Adipocyte (in vitro differentiated cells): ENCODE data around the gene UTF1.

ENCODE experiments used
- DNase-seq: peaks from one replicate; pipeline ENCODE4 v3.0.0-alpha.2; 2015; ENCODE audit warnings: low read depth
- H3K27me3 ChIP-seq: replicated peaks from 2 replicates; pipeline ENCODE4 v1.7.0; 2013; ENCODE audit warnings: mild to moderate bottlenecking, low read length, moderate library complexity; ENCODE audit not compliant: control insufficient read depth, insufficient read depth
- H3K36me3 ChIP-seq: 2 replicates; pipeline ENCODE4 v1.7.0; 2013; ENCODE audit warnings: low read length, mild to moderate bottlenecking, moderate library complexity; ENCODE audit not compliant: control insufficient read depth, insufficient read depth, severe bottlenecking
- H3K4me1 ChIP-seq: 2 replicates; pipeline ENCODE4 v1.7.0; 2013; ENCODE audit warnings: mild to moderate bottlenecking, low read length, moderate library complexity; ENCODE audit not compliant: control insufficient read depth, insufficient read depth
- H3K4me3 ChIP-seq: 2 replicates; pipeline ENCODE4 v1.7.0; 2013; ENCODE audit warnings: mild to moderate bottlenecking, low read length, moderate library complexity
- H3K9ac ChIP-seq: 2 replicates; pipeline ENCODE4 v1.7.0; 2013; ENCODE audit warnings: mild to moderate bottlenecking, low read length, moderate library complexity
- H3K9me3 ChIP-seq: 2 replicates; pipeline ENCODE4 v1.7.0; 2013; ENCODE audit warnings: mild to moderate bottlenecking, low read length, moderate library complexity; ENCODE audit not compliant: control insufficient read depth

The UTF1 gene

DNA sequence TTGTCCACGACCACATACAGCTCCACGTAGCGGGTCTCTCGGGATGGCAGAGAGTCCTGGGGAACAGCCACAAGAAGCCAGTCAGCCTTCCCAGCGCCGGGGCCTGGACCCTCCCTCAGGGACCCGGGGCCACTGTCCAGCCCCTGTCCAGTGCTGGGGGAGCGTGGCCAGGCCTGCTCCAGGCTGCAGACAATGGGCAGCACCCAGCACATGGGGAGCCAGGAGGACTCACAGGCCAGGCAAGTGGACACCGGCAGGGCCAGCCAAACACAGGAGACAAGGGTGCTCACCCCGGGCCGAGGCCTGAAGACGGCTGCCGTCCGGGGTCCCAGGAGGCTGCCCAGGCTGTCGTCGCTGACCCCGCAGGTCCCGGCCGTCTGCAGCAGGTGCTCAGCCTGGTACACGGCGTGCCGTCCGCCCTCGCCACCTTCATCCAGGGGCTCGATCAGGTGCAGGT lies 43.0 kb downstream of the UTF1 start:
- Histone ChIP-seq H3K27me3 (peaks cover 8% of the 10 kb centered on the region), H3K4me1 (no peaks in the 10 kb centered on the region), H3K36me3 (no peaks in the 10 kb centered on the region), H3K9ac (no peak overlapping the region), H3K9me3 (no peaks in the 10 kb centered on the region), H3K4me3 (no peak overlapping the region)
- DNase-seq, result no peak

DNA sequence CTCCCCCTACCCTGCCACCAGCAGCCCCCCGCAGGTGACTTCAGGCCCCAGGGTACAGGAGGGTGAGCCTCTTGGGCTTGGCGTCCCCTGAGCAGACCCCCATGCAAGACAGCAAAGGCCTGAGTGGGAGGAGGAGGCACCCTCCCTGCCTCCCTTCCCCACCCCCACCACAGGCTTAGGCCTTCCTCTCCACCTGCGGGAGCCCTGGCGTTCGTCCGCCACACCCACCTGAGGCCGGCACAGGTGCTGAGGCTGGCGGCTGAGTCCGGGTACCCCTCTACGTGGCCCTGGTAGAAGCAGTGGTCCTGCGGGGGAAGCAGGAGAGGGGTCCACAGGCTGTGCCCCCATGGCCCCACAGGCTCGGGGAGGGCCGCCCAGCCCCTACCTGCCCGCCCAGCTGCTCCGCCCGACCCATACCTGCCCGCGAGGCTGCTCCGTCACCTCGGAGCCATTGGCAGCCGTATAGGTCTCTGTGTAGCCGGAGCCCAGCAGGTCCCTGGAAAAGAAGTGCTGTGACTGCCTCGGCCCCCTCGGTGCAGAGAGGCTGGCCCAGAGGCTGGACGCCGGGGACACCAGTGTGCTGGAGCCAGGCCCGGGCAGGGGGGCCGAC lies 43.6 kb downstream of the UTF1 start:
- Histone ChIP-seq H3K27me3 (peaks cover 8% of the 10 kb centered on the region), H3K4me1 (no peaks in the 10 kb centered on the region), H3K9me3 (no peaks in the 10 kb centered on the region), H3K36me3 (no peaks in the 10 kb centered on the region), H3K9ac (no peak overlapping the region), H3K4me3 (no peak overlapping the region)
- no peak for DNase-seq

DNA sequence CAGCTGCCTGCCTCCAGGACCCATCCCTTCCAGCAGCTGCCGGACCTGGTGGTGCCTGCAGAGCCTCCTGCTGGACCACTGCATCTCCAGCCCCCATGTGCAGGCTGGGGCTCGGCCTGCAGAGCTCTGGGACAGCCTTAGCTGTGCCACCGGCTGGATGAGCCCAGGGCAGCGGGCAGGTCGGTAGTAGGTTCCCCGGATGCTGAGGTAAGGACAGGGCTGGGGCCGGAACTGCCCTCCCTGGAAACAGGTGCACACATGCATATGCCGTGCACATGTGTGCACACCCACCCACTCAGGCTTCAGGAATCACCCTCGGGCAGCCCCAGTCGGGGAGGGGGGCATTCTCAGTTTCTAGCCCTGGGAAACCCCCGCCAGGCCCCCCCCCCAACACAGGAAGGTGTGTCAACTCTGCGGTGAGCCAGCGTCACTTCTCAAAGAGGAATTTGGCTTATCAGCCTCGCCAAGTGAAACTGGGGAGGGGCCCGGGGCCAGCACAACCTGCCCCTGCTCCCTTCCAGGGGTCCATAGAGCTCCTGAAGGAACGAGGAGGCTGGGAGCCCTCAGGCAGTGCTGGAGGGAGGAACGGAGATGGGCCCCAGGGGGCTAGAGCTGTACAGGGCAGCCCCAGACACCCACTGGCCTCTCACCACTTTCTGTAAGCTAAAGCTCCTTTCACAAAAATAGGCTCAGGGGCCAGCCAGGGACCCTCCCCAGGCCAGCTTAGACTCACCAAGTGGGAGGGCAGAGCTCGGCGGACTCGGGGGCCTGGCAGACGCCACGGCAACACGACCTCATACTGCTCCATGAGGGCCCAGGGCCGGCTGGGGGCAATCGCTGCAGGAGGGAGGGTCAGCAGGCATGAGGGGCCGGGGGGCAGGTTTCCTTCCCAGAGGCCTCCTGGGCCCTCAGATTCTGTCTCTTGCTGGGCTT lies 45.0 kb downstream of the UTF1 start:
- peaks cover 5% of the 10 kb centered on the region for H3K36me3 ChIP-seq
- no peaks in the 10 kb centered on the region for H3K9me3 ChIP-seq
- no peak overlapping the region for H3K4me3 ChIP-seq
- no peaks in the 10 kb centered on the region for H3K4me1 ChIP-seq
- peaks cover 8% of the 10 kb centered on the region for H3K27me3 ChIP-seq
- no peak for DNase-seq
- no peak overlapping the region for H3K9ac ChIP-seq

DNA sequence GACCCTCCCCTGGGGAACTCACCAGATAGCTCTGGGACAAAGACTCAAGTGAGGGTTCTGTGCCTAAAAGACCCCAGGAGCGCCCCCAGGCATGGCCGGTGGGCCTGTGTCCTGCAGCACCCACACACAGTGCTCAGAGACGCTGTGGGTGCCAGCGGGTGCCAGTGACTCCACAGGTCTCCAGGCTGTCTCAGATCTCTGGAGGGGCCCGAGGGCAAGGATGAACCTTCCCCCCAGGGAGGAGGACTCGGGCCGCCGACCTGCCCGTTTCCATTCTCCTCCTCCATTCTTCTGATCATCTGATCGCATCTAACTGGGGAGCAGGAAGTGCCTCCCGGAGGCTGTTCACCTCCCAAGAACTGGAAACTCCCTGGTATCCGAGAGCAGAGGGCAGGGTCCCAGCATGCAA lies 45.7 kb downstream of the UTF1 start:
- Histone ChIP-seq H3K36me3 (peaks cover 12% of the 10 kb centered on the region), H3K27me3 (peaks cover 8% of the 10 kb centered on the region), H3K9ac (no peak overlapping the region), H3K9me3 (no peaks in the 10 kb centered on the region), H3K4me1 (no peaks in the 10 kb centered on the region), H3K4me3 (no peak overlapping the region)
- DNase-seq, result no peak

DNA sequence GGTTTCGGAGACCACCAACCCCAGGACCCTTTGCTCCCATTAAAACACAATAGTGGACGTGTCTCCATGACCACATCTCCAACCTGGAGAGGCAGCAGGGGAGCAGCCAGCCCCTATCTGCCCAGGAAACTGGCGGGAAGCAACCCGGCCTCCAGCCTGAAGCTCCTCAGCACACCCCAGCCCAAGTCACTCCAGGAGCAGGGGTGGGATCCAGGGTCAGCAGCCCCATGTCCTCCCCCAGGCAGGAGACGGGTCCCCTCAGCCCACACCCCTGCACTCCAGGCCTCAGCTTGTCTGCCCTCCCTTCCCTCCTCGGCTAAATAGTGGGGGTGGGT lies 46.0 kb downstream of the UTF1 start:
- DNase-seq, result no peak
- H3K4me1 ChIP-seq, result no peaks in the 10 kb centered on the region

DNA sequence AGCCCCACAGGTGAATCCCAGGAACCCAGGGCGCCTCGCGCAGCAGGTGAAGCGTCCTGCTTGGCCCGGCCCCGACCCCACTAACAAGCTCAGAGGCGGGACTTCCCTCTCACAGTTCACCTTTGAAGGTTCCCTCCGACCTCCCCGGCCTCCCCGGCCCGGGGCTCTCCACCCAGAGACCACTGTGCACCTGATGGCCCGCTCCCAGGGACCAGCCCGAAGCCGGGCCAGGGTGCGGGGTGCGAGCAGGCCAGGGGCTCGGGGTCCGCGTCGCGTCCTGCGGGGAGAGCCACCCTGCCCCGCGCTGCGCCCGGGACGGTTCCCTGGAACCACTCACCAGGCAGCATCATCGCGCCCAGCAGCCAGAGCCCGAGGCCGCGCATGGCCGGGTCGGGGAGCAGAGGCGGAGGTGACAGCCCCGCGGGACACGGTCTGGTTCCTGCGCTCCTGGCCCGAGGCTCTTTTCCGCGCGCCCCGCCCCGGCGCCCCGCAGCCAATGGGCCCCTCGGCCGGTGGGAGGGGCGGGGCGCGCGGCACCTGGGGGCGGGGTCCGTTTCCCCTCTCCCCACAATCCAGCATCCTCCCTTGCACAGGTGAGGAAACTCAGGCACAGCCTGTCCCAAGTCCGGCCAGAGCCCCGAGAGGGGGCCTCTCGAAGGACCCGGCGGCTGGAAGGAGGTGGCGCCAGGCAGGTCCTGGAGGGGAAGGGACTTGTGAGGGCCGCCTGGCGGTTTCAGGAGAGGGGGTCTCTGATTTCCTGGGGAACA lies 46.6 kb downstream of the UTF1 start, which contains the start of gene ADAM8:
Gene ADAM8 (minus strand): TSS at position 434 of the 767 bp plus-strand sequence. CDS start 51 bp downstream, at position 383.
- DNase-seq, result peak; percentile 27
- Histone ChIP-seq H3K27me3 (peaks cover 8% of the 10 kb centered on the region), H3K9ac (no peak within 1 kb of the TSS), H3K9me3 (no peaks in the 10 kb centered on the region), H3K36me3 (peaks cover 19% of the 10 kb centered on the region), H3K4me1 (no peaks in the 10 kb centered on the region), H3K4me3 (no peak within 1 kb of the TSS)

More for the DNA sequence above, 46.0 kb downstream of the UTF1 start:
- Histone ChIP-seq H3K9ac (no peak overlapping the region), H3K9me3 (no peaks in the 10 kb centered on the region), H3K4me3 (no peak overlapping the region), H3K27me3 (peaks cover 8% of the 10 kb centered on the region), H3K36me3 (peaks cover 14% of the 10 kb centered on the region)

DNA sequence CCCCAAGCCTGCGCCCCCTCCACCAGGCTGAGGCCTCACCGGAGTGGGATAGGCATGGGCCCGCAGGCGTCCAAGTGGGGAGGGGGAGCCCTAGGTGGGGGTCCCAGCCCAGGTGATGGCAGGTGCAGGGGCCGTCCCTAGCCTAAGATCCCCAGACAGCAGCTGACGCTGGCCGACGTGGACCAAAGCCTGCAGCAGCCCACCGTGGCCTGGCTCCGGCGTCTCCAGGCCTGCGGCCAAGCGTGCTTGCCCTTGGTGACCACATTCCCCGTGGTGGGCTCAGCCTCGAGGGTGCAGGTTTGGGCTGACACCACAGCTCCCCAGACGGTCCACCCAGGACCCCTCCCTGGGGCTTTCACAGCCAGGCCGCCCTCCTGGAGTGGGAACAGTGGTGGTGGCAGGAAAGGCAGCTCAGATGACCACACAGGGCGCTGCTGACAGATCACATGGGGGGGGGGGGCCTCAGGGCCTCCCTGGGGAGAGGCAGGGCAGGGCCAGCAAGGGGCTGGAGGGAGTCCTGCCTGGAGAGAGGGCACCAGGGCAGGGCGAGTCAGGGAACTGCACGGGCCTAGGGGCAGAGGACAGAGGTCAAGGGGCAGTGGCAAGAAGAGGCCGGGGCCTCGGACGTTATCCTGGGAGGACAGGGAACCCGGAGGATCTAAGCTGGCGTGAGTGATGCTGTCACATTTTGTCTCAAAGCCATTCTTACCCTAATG lies 47.4 kb downstream of the UTF1 start:
- H3K9ac ChIP-seq, result no peak overlapping the region
- DNase-seq, result no peak
- no peaks in the 10 kb centered on the region for H3K4me1 ChIP-seq
- peaks cover 8% of the 10 kb centered on the region for H3K27me3 ChIP-seq
- H3K9me3 ChIP-seq, result no peaks in the 10 kb centered on the region
- no peak overlapping the region for H3K4me3 ChIP-seq
- peaks cover 27% of the 10 kb centered on the region for H3K36me3 ChIP-seq

DNA sequence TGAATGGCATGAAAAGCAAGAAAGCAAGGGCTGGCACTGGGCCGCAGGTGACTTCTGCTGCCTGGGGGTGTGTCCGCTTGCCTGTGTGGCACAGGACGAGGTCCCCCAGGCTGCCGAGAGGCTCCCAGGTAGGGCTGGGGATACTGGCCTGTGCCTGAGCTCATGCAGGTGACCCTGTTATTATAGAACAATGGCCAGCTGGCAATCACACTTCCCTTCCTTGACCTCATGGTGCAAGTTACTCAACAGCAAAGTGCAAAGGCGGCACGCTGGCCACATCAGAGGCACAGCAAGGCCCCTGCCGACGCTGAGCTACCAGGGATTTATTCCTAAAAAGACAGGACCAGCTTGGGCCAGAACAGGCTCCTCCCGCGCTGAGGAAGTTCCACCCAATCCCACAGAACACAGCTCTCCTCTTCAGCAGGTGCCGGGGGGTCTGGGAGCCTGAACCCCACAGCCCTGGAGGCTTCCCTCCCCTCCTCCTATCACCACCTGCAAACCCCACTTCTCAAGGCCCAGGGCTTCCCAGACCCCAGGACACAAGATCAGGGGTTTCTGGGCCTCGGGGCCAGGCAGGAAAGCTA lies 48.1 kb downstream of the UTF1 start:
- H3K4me3 ChIP-seq, result no peak overlapping the region
- peaks cover 8% of the 10 kb centered on the region for H3K27me3 ChIP-seq
- DNase-seq, result no peak
- peaks cover 34% of the 10 kb centered on the region for H3K36me3 ChIP-seq
- H3K9me3 ChIP-seq, result no peaks in the 10 kb centered on the region
- H3K4me1 ChIP-seq, result no peaks in the 10 kb centered on the region
- H3K9ac ChIP-seq, result no peak overlapping the region

DNA sequence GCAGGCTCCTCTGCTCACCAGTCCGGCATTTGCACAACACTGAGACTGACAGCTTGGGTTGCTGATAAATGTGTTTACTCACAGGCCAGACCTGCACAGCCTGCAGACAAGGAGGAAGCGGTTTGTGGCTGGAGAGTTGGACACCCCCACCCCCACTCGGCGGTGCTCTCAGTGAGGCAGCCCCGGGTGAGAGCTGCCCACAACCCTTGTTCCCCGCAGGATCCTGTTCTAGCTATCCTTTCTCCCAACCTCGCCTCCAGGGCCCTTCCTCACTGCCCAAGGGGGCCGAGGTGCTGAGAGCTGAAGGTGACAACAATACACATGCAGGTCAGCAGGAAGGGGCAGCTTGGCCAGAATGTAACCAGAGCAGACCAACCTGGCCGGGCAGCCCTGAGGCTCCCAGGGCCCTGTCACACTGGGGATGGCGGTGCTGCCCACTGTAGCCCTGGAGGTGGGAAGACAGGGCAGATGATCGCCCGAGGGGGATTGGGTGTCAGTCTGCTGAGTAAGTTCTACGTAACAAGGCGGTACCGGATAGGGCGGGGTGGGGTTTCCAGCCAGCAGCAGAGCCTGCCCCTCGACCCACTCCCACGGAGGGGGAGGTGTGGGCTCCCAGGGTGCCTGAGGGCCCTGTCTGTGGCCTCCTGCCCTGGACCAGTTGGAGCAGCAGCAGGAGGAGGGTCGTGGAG lies 48.7 kb downstream of the UTF1 start:
- Histone ChIP-seq H3K4me3 (no peak overlapping the region), H3K9me3 (no peaks in the 10 kb centered on the region), H3K27me3 (peaks cover 8% of the 10 kb centered on the region), H3K9ac (no peak overlapping the region), H3K4me1 (no peaks in the 10 kb centered on the region), H3K36me3 (peaks cover 40% of the 10 kb centered on the region)
- peak; percentile 25 for DNase-seq
